HG03558 (cell line): ENCODE data around the gene ACP7.
"Not testable (repeated sequence)": the region's sequence is repeated elsewhere in the genome, so short reads cannot be mapped to it uniquely, and the experiment has no call there.

Experiments used
- ATAC-seq: cut with Tn5 transposase; IDR thresholded peaks from one replicate; pipeline ENCODE4 v1.9.1; 2021; ENCODE audit warnings: moderate number of reproducible peaks; ENCODE audit not compliant: unreplicated experiment; ENCODE audit errors: extremely low read depth

Gene ACP7

GRCh38 chr19:39103151-39103550 lies 19.0 kb downstream of the ACP7 start:
- ATAC-seq: no peak

- ATAC-seq: no peak
These were observed 20.0 kb downstream of the ACP7 start for GRCh38 chr19:39104186-39104596.

GRCh38 chr19:39106194-39106593 lies 22.0 kb downstream of the ACP7 start:
- ATAC-seq: no peak

- no peak for ATAC-seq
These were observed 25.5 kb downstream of the ACP7 start for GRCh38 chr19:39109641-39110040.

DNA sequence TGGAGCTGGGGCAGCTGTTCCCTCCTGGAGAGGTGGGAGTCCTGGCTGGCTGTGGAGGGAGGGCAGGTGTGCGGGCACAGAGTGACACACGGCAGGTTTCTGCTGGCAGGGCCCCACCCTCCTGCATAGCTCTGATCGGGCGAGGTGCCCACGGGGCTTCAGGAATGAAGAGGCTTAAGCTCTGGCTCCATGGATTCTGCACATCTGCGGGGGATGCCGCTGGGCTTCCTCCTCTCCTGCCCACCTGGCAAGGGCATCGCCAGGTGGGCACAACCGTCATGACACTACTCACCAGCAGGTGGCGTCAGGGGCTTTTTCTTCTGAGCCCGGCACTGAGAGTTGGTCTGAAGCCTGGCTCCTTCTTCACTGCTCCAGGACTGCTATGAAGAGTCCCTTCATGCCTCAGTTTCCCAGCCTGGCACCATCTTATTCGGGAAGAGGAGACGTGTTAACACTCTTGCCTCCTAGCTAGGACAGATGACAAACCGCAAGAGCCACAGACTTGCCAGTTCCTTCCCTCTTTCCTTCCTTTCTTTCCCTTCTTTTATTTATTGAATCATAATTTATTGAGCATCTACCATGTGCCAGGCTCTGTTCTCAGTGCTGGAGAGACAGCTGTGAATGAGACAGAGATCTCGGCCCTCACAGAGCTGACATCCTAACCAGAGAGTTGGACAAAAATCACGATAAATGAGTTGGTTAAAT lies 26.2 kb downstream of the ACP7 start:
- ATAC-seq: no peak

GRCh38 chr19:39111593-39112199 lies 27.5 kb downstream of the ACP7 start:
- ATAC-seq: no peak

GRCh38 chr19:39112338-39112890 lies 28.2 kb downstream of the ACP7 start:
- ATAC-seq: no peak

DNA sequence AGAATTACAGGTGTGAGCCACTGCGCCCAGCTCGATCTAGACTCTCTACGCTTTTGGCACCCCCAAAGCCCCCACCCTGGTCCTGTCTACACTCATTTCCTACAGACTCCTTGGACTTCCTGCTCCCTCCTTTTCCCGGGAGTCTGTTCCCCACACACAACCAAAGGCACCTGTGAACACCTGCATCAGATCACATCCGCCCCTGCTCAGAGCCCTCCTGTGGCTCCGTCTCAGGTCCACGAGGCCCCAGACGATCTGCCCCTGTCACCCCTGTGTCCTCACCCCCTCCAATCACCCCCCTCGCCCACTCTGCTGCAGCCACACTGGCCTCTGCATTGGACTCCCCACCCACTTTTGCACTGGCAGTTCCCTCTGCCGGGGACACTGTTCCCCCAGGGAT lies 29.0 kb downstream of the ACP7 start:
- ATAC-seq: no peak

DNA sequence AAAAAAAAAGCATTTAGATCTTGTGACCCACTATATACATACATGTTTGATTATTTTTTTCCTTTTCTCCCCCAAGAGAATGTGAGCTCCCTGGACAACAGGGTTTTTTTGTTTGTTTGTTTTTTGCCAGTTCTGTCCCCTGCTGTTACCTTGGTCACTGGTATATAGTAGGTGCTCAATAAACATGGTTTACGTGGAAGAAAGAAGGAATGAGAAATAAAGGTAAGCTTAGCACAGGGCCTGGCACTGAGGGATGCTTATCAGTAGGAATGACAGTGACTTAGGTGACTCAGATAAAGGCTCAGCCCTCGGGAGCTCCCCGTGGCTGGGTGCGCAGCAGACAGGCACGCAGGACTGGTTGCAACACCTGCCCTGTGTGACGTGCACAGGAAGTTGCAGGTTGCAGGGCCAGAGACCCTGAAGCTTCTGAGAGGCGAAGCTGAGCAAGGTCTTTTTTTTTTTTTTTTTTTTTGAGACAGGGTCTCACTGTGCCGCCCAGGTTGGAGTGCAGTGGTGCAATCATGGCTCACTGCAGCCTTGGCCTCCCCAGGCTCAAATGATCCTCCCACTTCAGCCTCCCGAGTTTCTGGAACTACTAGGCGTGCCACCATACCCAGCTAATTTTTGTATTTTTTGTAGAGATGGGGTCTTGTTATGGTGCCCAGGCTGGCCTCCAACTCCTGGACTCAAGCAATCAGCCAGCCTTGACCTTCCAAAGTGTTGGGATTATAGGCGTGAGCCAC lies 31.1 kb downstream of the ACP7 start:
- no peak for ATAC-seq

DNA sequence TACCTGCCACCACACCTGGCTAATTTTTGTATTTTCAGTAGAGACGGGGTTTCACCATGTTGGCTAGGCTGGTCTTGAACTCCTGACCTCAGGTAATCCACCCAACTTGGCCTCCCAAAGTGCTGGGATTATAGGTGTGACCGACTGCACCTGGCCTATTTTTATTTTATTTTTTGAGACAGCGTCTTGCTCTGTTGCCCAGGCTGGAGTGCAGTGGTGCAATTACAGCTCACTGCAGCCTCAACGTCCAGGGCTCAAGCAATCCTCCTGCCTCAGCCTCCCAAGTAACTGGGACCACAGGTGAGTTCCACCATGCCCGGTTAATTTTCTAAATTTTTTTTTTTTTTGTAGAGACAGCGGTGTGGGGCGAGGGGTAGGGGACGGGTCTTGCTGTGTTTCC lies 32.9 kb downstream of the ACP7 start:
- not testable (repeated sequence) for ATAC-seq

GRCh38 chr19:39119830-39120229 lies 35.7 kb downstream of the ACP7 start:
- ATAC-seq: no peak

DNA sequence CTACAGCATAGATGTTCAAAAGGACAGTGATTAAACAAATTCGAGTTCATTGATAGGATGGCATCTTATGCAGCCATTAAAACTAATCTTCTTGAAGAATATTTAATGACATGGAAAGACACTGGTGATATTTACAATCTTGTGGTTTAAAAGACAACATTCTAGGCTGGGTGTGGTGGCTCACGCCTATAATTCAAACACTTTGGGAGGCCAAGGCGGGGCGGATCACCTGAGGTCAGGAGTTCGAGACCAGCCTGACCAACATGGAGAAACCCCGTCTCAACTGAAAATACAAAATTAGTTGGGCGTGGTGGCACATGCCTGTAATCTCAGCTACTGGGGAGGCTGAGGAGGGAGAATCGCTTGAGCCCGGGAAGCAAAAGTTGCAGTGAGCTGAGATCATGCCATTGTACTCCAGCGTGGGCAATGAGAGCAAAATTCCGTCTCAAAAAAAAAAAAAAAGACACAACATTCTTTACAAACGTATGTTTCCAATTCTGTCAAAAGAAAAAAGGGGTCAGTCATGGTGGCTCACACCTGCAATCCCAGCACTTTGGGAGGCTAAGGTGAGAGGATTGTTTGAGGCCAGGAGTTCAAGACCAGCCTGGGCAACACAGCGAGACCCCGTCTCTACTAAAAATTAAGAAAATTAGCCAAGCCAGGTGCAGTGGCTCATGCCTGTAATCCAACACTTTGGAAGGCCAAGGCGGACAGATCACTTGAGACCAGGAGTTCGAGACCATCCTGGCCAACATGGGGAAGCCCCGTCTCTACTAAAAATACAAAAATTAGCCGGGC lies 39.0 kb downstream of the ACP7 start:
- no peak for ATAC-seq

- ATAC-seq: no peak
These were observed 40.1 kb downstream of the ACP7 start for GRCh38 chr19:39124136-39124764.

GRCh38 chr19:39125199-39125553 lies 41.0 kb downstream of the ACP7 start:
- no peak for ATAC-seq

- peak; percentile 68 for ATAC-seq
These were observed 41.6 kb downstream of the ACP7 start, which contains the start of gene PAK4 for GRCh38 chr19:39125554-39126311. Gene PAK4, plus strand, starts transcription at chr19:39125786. Its CDS starts 43,768 bp downstream, at chr19:39169554.

DNA sequence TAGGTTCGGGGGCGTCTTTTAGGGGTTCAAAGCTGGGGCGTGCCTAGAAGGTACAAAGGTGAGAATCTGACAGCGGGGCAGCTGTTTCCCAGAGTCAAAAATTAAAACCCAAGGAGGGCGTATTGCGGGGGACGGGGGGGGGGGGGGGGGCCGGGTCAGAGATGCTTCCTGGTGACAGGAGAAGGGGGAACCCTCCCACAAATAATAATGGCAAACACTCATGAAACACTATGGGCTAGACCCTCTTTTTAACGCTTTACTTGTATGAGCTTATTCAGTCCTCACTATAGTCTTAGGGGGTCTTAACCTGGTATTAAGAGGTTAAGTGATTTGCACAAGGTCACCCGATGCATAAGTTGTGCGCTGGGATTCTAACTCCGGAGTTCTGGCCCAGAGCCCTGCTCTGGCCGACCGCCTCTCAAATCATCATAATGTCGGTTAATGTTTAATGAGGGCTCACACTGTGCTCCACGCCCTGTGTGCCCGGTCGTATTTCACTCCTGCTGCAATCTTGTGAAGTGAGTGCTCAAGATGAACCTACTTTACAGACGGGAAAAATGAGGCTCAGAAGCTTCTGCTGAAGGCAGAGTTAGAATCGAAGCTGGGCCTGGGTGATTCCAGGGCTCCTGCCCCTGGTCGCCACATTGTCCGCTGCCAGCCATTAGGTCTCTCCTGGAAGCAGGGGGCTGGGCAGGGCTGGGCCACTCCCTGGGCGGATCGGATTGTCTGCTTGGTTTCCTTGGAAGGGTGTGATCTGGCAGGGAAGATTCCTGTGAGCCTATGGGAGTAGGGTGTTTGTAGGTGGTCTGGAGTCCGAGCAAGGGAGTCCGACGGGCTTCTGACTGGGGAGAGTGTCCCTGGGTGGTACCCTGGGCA lies 42.4 kb downstream of the ACP7 start:
- no peak for ATAC-seq

DNA sequence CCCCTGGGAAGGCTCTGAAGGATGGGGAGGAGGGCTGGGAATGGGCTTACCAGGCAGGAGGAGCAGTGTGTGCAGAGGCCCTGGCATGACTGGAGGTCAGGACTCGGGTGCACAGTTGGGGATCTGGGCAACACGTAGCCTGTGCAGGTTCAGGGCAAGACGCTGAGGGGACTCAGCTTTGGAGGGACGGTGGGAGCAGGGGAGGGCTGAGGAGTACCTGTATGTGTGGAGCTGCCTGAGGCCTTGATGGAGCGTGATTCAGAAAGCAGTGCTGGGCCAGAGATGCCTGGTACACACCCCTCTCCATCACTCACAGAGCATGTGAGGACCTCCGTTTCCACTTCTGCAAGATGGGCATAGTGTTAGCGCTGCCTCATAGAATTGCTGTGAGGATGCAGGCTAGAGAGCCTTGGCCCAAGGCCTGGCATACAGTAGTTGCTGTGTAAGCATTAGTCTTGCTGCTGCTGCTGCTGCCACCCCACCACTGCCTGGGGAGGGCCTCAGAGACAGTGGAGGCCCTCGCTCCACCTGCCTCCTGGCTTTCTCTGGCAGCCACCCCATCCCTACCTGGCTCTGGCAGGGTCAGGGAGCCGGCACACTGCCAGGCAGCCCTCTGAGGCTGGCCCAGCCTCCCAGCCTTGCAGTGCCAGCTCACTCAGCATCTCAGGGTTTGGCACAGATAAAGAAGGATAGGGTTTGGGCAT lies 43.8 kb downstream of the ACP7 start:
- no peak for ATAC-seq
